Mammary microvascular endothelial cell (primary cell): Measurements from ENCODE around the gene ERMARD. TPM values are rescaled to one million over a fixed set of nuclear protein-coding genes. Genes with fewer than 3 reads are reported as not detected.

Source experiments
- total RNA-seq: library from RNA; depleted of rRNA; stranded (reverse); fragments of >200 nt; gene quantifications from 2 replicates; pipeline ENCODE4 v1.2.3, GENCODE V29; 2015

The ERMARD gene
- 7.9 and 12.2 TPM in 2 replicates for total RNA-seq

GRCh38 chr6:169751242-169752073 is at the start of gene ERMARD, which contains the start of gene DYNLT2:
Gene ERMARD (plus strand): TSS chr6:169751622. CDS start chr6:169751658, 36 bp downstream.
Gene DYNLT2 (minus strand): TSS chr6:169751572. CDS start chr6:169751458, 114 bp downstream.

GRCh38 chr6:169701954-169702839 is 49.2 kb upstream of the ERMARD start, which contains the start of the genes C6orf120 and WDR27:
Gene C6orf120 (plus strand): TSS chr6:169702126. CDS start chr6:169702460, 334 bp downstream.
Gene WDR27 (minus strand): TSS chr6:169702029. CDS start chr6:169689005, 13,024 bp downstream.

GRCh38 chr6:169724494-169725124 is 26.8 kb upstream of the ERMARD start, which contains the start of gene PHF10:
Gene PHF10 (minus strand): TSS chr6:169724500. CDS start chr6:169723931, 569 bp downstream.

Other genes with a start within 250 kb of the ERMARD start
- 7.0 and 10.3 TPM in 2 replicates for gene WDR27, start 49.6 kb upstream of the ERMARD start, total RNA-seq
- 37.9 and 38.9 TPM in 2 replicates for gene C6orf120, start 49.5 kb upstream of the ERMARD start, total RNA-seq
- gene PHF10, start 27.1 kb upstream of the ERMARD start, total RNA-seq = 20.4 and 22.8 TPM in 2 replicates
- gene DYNLT2, start 50 bp upstream of the ERMARD start, total RNA-seq = 0.74 and 1.00 TPM in 2 replicates